ENCODE data around the gene SYMPK.

DNA sequence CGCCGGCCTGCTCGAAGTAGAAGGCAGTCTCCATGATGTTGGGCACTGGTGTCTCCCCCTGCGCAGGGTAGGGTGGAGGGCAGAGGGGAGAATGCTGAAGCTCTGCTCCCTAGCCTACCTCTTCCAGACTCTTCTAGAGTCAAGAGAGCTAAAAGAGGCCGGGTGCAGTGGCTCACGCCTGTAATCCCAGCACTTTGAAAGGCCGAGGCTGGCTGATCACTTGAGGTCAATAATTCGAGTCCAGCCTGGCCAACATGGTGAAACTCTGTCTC is 58.1 kb downstream of the SYMPK start:
- TF ChIP-seq CTCF (IDR thresholded peaks at IDR 0.05) (no peak), POLR2A (IDR thresholded peaks at IDR 0.05) (no peak), POLR2AphosphoS5 (IDR thresholded peaks at IDR 0.05) (no peak), EP300 (IDR thresholded peaks at IDR 0.05) (no peak)
